Mucosa of stomach (tissue), 1 donor: ENCODE data around the gene RBM10.
"Not testable (repeated sequence)": the region's sequence is repeated elsewhere in the genome, so short reads cannot be mapped to it uniquely, and the experiment has no call there.

ENCODE experiments used
- H3K27me3 ChIP-seq: one replicate; pipeline ENCODE4 v1.7.0; 2013; ENCODE audit warnings: mild to moderate bottlenecking, low read length; ENCODE audit not compliant: control insufficient read depth, insufficient read depth
- H3K36me3 ChIP-seq: one replicate; pipeline ENCODE4 v1.7.0; 2013; ENCODE audit warnings: low read length; ENCODE audit not compliant: control insufficient read depth, insufficient read depth
- H3K4me1 ChIP-seq: one replicate; pipeline ENCODE4 v1.7.0; 2013; ENCODE audit warnings: mild to moderate bottlenecking, low read length; ENCODE audit not compliant: control insufficient read depth, insufficient read depth
- H3K4me3 ChIP-seq: one replicate; pipeline ENCODE4 v1.7.0; 2013; ENCODE audit warnings: low read length
- H3K9ac ChIP-seq: one replicate; pipeline ENCODE4 v1.7.0; 2013; ENCODE audit warnings: mild to moderate bottlenecking, low read length, moderate library complexity
- H3K9me3 ChIP-seq: one replicate; pipeline ENCODE4 v1.7.0; 2013; ENCODE audit warnings: mild to moderate bottlenecking, low read length, moderate library complexity; ENCODE audit not compliant: control insufficient read depth
- donor health status: Pancreatic carcinoma.

Gene RBM10

GRCh38 chrX:47144626-47145394 is at the start of gene RBM10, which contains the start of gene NDUFB11:
RBM10 (plus strand) TSS chrX:47145221; CDS start chrX:47147482, 2,261 bp downstream.
NDUFB11 (minus strand) TSS chrX:47144702; CDS start chrX:47144679, 23 bp downstream.
- Histone ChIP-seq H3K4me1 (peaks cover 13% of the 10 kb centered on the region), H3K9me3 (no peaks in the 10 kb centered on the region), H3K36me3 (no peaks in the 10 kb centered on the region), H3K27me3 (no peaks in the 10 kb centered on the region), H3K4me3 (peak within 1 kb of the TSS; percentile 63), H3K9ac (peak within 1 kb of the TSS; percentile 88)

GRCh38 chrX:47097018-47097417 is 48.0 kb upstream of the RBM10 start:
- no peaks in the 10 kb centered on the region for H3K4me1 ChIP-seq
- no peak overlapping the region for H3K4me3 ChIP-seq
- no peaks in the 10 kb centered on the region for H3K9me3 ChIP-seq
- H3K9ac ChIP-seq: no peak overlapping the region
- no peaks in the 10 kb centered on the region for H3K27me3 ChIP-seq
- no peaks in the 10 kb centered on the region for H3K36me3 ChIP-seq

GRCh38 chrX:47098338-47099094 is 46.5 kb upstream of the RBM10 start:
- no peaks in the 10 kb centered on the region for H3K4me1 ChIP-seq
- no peaks in the 10 kb centered on the region for H3K9me3 ChIP-seq
- no peak overlapping the region for H3K4me3 ChIP-seq
- no peaks in the 10 kb centered on the region for H3K27me3 ChIP-seq
- H3K9ac ChIP-seq: no peak overlapping the region
- no peaks in the 10 kb centered on the region for H3K36me3 ChIP-seq

- no peak overlapping the region for H3K4me3 ChIP-seq
- H3K27me3 ChIP-seq: no peaks in the 10 kb centered on the region
Measured at GRCh38 chrX:47101206-47101605, 43.8 kb upstream of the RBM10 start.

GRCh38 chrX:47110936-47111615 is 33.9 kb upstream of the RBM10 start:
- not testable (repeated sequence) for H3K27me3 ChIP-seq, H3K36me3 ChIP-seq, H3K4me3 ChIP-seq, H3K9ac ChIP-seq, H3K9me3 ChIP-seq, H3K4me1 ChIP-seq

More at GRCh38 chrX:47101206-47101605, 43.8 kb upstream of the RBM10 start:
- H3K9ac ChIP-seq: no peak overlapping the region
- H3K36me3 ChIP-seq: no peaks in the 10 kb centered on the region
- H3K4me1 ChIP-seq: no peaks in the 10 kb centered on the region
- H3K9me3 ChIP-seq: no peaks in the 10 kb centered on the region

GRCh38 chrX:47112316-47112954 is 32.6 kb upstream of the RBM10 start:
- no peaks in the 10 kb centered on the region for H3K27me3 ChIP-seq
- H3K9me3 ChIP-seq: no peaks in the 10 kb centered on the region
- H3K4me1 ChIP-seq: no peaks in the 10 kb centered on the region
- no peak overlapping the region for H3K4me3 ChIP-seq
- no peaks in the 10 kb centered on the region for H3K36me3 ChIP-seq
- H3K9ac ChIP-seq: no peak overlapping the region

GRCh38 chrX:47116551-47117110 is 28.4 kb upstream of the RBM10 start:
- not testable (repeated sequence) for H3K4me3 ChIP-seq, H3K27me3 ChIP-seq, H3K9ac ChIP-seq, H3K9me3 ChIP-seq, H3K4me1 ChIP-seq, H3K36me3 ChIP-seq

GRCh38 chrX:47124466-47124865 is 20.6 kb upstream of the RBM10 start:
- H3K4me3 ChIP-seq, H3K27me3 ChIP-seq, H3K36me3 ChIP-seq, H3K9me3 ChIP-seq, H3K4me1 ChIP-seq, H3K9ac ChIP-seq: not testable (repeated sequence)

- H3K4me1 ChIP-seq: no peaks in the 10 kb centered on the region
- no peaks in the 10 kb centered on the region for H3K36me3 ChIP-seq
- no peaks in the 10 kb centered on the region for H3K27me3 ChIP-seq
- no peaks in the 10 kb centered on the region for H3K9me3 ChIP-seq
- peak overlapping the region; percentile 63 for H3K4me3 ChIP-seq
- H3K9ac ChIP-seq: peak overlapping the region; percentile 75
Measured at GRCh38 chrX:47129157-47129898, 15.7 kb upstream of the RBM10 start.

- H3K27me3 ChIP-seq: no peaks in the 10 kb centered on the region
- H3K9ac ChIP-seq: no peak overlapping the region
- no peak overlapping the region for H3K4me3 ChIP-seq
- H3K9me3 ChIP-seq: no peaks in the 10 kb centered on the region
- H3K36me3 ChIP-seq: no peaks in the 10 kb centered on the region
- H3K4me1 ChIP-seq: no peaks in the 10 kb centered on the region
Measured at GRCh38 chrX:47129899-47130358, 15.1 kb upstream of the RBM10 start.

GRCh38 chrX:47133493-47133892 is 11.5 kb upstream of the RBM10 start:
- no peak overlapping the region for H3K9ac ChIP-seq

More at GRCh38 chrX:47133493-47133892, 11.5 kb upstream of the RBM10 start:
- no peaks in the 10 kb centered on the region for H3K4me1 ChIP-seq
- no peak overlapping the region for H3K4me3 ChIP-seq
- no peaks in the 10 kb centered on the region for H3K9me3 ChIP-seq
- H3K27me3 ChIP-seq: no peaks in the 10 kb centered on the region
- H3K36me3 ChIP-seq: no peaks in the 10 kb centered on the region
